ENCODE data around the gene ANKS3. TPM values are rescaled to one million over a fixed set of nuclear protein-coding genes. Genes with fewer than 3 reads are reported as not detected.
A peak's percentile ranks its signal among the peaks of the same experiment; 100 is the strongest.
"Not testable (repeated sequence)": the region's sequence is repeated elsewhere in the genome, so short reads cannot be mapped to it uniquely, and the experiment has no call there.

ANKS3 gene
- total and polyA plus RNA-seq, 4 donors, result 6.3 to 79.5 (median 29.2) TPM

- peaks cover 0 to 4% of the 10 kb centered on the region in 2 donors for H3K36me3 ChIP-seq (ENCODE audit: control insufficient read depth in 1 of 2, insufficient read depth in 2 of 2, low read length in 1 of 2)
- 90 to 93% methylated on average over 16 of the region's 16 CpGs for WGBS, 2 donors
- no peaks in the 10 kb centered on the region for H3K9me3 ChIP-seq (ENCODE audit: control insufficient read depth, low read length)
- H3K27ac ChIP-seq (ENCODE audit: low read depth in 1 of 2, low read length in 2 of 2), result no peak overlapping the region
- no peak overlapping the region for H3K4me3 ChIP-seq (ENCODE audit: low read length in 2 of 2)
- intact Hi-C loops (cut with DNase I), result no loop called here
- ATAC-seq (ENCODE audit: low FRiP score) (no peak), DNase-seq (no peak)
- H3K4me1 ChIP-seq (ENCODE audit: control insufficient read depth in 1 of 2, insufficient read depth in 2 of 2, low read length in 2 of 2), result no peaks in the 10 kb centered on the region
- H3K27me3 ChIP-seq (ENCODE audit: control insufficient read depth in 1 of 2, insufficient read depth in 2 of 2, low read length in 1 of 2), result no peaks in the 10 kb centered on the region
These were observed 14.8 kb upstream of the ANKS3 start for GRCh38 chr16:4748682-4749411.

GRCh38 chr16:4747906-4748681, 14.0 kb upstream of the ANKS3 start:
- H3K4me1 ChIP-seq (ENCODE audit: control insufficient read depth in 1 of 2, insufficient read depth in 2 of 2, low read length in 2 of 2), result no peaks in the 10 kb centered on the region
- intact Hi-C loops (cut with DNase I), result no loop called here
- H3K27me3 ChIP-seq (ENCODE audit: control insufficient read depth in 1 of 2, insufficient read depth in 2 of 2, low read length in 1 of 2), result no peaks in the 10 kb centered on the region
- H3K36me3 ChIP-seq (ENCODE audit: control insufficient read depth in 1 of 2, insufficient read depth in 2 of 2, low read length in 1 of 2), result peaks cover 0 to 4% of the 10 kb centered on the region in 2 donors
- 60 to 65% methylated on average over 14 of the region's 14 CpGs for WGBS, 2 donors
- ATAC-seq (ENCODE audit: low FRiP score) (no peak), DNase-seq (no peak)
- H3K9me3 ChIP-seq (ENCODE audit: control insufficient read depth, low read length), result no peaks in the 10 kb centered on the region
- H3K27ac ChIP-seq (ENCODE audit: low read depth in 1 of 2, low read length in 2 of 2), result no peak overlapping the region
- no peak overlapping the region for H3K4me3 ChIP-seq (ENCODE audit: low read length in 2 of 2)

- DNase-seq (peak in 1 of 2 donors; percentile 57), ATAC-seq (ENCODE audit: low FRiP score) (no peak)
- intact Hi-C loops (cut with DNase I), result no loop called here
- WGBS, 2 donors, result 27 to 30% methylated on average over 15 of the region's 15 CpGs
- Histone ChIP-seq H3K4me1 (ENCODE audit: control insufficient read depth in 1 of 2, insufficient read depth in 2 of 2, low read length in 2 of 2) (no peaks in the 10 kb centered on the region), H3K36me3 (ENCODE audit: control insufficient read depth in 1 of 2, insufficient read depth in 2 of 2, low read length in 1 of 2) (no peaks in the 10 kb centered on the region), H3K27me3 (ENCODE audit: control insufficient read depth in 1 of 2, insufficient read depth in 2 of 2, low read length in 1 of 2) (no peaks in the 10 kb centered on the region), H3K9me3 (ENCODE audit: control insufficient read depth, low read length) (no peaks in the 10 kb centered on the region), H3K4me3 (ENCODE audit: low read length in 2 of 2) (no peak overlapping the region), H3K27ac (ENCODE audit: low read depth in 1 of 2, low read length in 2 of 2) (no peak overlapping the region)
These were observed 13.0 kb upstream of the ANKS3 start for GRCh38 chr16:4746991-4747574.

- no peak overlapping the region for H3K27ac ChIP-seq (ENCODE audit: low read depth in 1 of 2, low read length in 2 of 2)
- no peaks in the 10 kb centered on the region for H3K36me3 ChIP-seq (ENCODE audit: control insufficient read depth in 1 of 2, insufficient read depth in 2 of 2, low read length in 1 of 2)
- no peaks in the 10 kb centered on the region for H3K9me3 ChIP-seq (ENCODE audit: control insufficient read depth, low read length)
- H3K4me1 ChIP-seq (ENCODE audit: control insufficient read depth in 1 of 2, insufficient read depth in 2 of 2, low read length in 2 of 2), result no peaks in the 10 kb centered on the region
- no peaks in the 10 kb centered on the region for H3K27me3 ChIP-seq (ENCODE audit: control insufficient read depth in 1 of 2, insufficient read depth in 2 of 2, low read length in 1 of 2)
- no peak for DNase-seq
- 77 to 80% methylated on average over 8 of the region's 8 CpGs for WGBS, 2 donors
- ATAC-seq (ENCODE audit: low FRiP score), result no peak
- no peak overlapping the region for H3K4me3 ChIP-seq (ENCODE audit: low read length in 2 of 2)
- intact Hi-C loops (cut with DNase I), result no loop called here
These were observed 12.1 kb upstream of the ANKS3 start for GRCh38 chr16:4746215-4746614.

- ATAC-seq (ENCODE audit: low FRiP score), result no peak
- DNase-seq, result no peak
- 78 to 89% methylated on average over 3 of the region's 3 CpGs for WGBS, 2 donors
- Histone ChIP-seq H3K4me3 (ENCODE audit: low read length in 2 of 2) (no peak overlapping the region), H3K36me3 (ENCODE audit: control insufficient read depth in 1 of 2, insufficient read depth in 2 of 2, low read length in 1 of 2) (no peaks in the 10 kb centered on the region), H3K27ac (ENCODE audit: low read depth in 1 of 2, low read length in 2 of 2) (no peak overlapping the region), H3K9me3 (ENCODE audit: control insufficient read depth, low read length) (no peaks in the 10 kb centered on the region), H3K4me1 (ENCODE audit: control insufficient read depth in 1 of 2, insufficient read depth in 2 of 2, low read length in 2 of 2) (no peaks in the 10 kb centered on the region), H3K27me3 (ENCODE audit: control insufficient read depth in 1 of 2, insufficient read depth in 2 of 2, low read length in 1 of 2) (no peaks in the 10 kb centered on the region)
- intact Hi-C loops (cut with DNase I), result no loop called here
These were observed 11.2 kb upstream of the ANKS3 start for GRCh38 chr16:4745274-4745569.

- Histone ChIP-seq H3K9me3 (ENCODE audit: control insufficient read depth, low read length) (no peaks in the 10 kb centered on the region), H3K4me1 (ENCODE audit: control insufficient read depth in 1 of 2, insufficient read depth in 2 of 2, low read length in 2 of 2) (no peaks in the 10 kb centered on the region), H3K36me3 (ENCODE audit: control insufficient read depth in 1 of 2, insufficient read depth in 2 of 2, low read length in 1 of 2) (no peaks in the 10 kb centered on the region), H3K4me3 (ENCODE audit: low read length in 2 of 2) (no peak overlapping the region), H3K27me3 (ENCODE audit: control insufficient read depth in 1 of 2, insufficient read depth in 2 of 2, low read length in 1 of 2) (no peaks in the 10 kb centered on the region), H3K27ac (ENCODE audit: low read depth in 1 of 2, low read length in 2 of 2) (no peak overlapping the region)
- WGBS, 2 donors, result 71 to 75% methylated on average over 13 of the region's 13 CpGs
- DNase-seq (no peak), ATAC-seq (ENCODE audit: low FRiP score) (no peak)
- intact Hi-C loops (cut with DNase I), result no loop called here
These were observed 10.6 kb upstream of the ANKS3 start for GRCh38 chr16:4744555-4745273.

- Histone ChIP-seq H3K4me1 (ENCODE audit: control insufficient read depth in 1 of 2, insufficient read depth in 2 of 2, low read length in 2 of 2) (no peaks in the 10 kb centered on the region), H3K9me3 (ENCODE audit: control insufficient read depth, low read length) (no peaks in the 10 kb centered on the region), H3K27ac (ENCODE audit: low read depth in 1 of 2, low read length in 2 of 2) (no peak overlapping the region), H3K36me3 (ENCODE audit: control insufficient read depth in 1 of 2, insufficient read depth in 2 of 2, low read length in 1 of 2) (no peaks in the 10 kb centered on the region), H3K27me3 (ENCODE audit: control insufficient read depth in 1 of 2, insufficient read depth in 2 of 2, low read length in 1 of 2) (no peaks in the 10 kb centered on the region), H3K4me3 (ENCODE audit: low read length in 2 of 2) (no peak overlapping the region)
- no peak for DNase-seq
- 50 to 52% methylated on average over 14 of the region's 14 CpGs for WGBS, 2 donors
- intact Hi-C loops (cut with DNase I), result no loop called here
- ATAC-seq (ENCODE audit: low FRiP score), result no peak
These were observed 9.3 kb upstream of the ANKS3 start for GRCh38 chr16:4743226-4743878.

- ATAC-seq (ENCODE audit: low FRiP score); H3K27me3 ChIP-seq (ENCODE audit: control insufficient read depth in 1 of 2, insufficient read depth in 2 of 2, low read length in 1 of 2); H3K27ac ChIP-seq (ENCODE audit: low read depth in 1 of 2, low read length in 2 of 2); H3K9me3 ChIP-seq (ENCODE audit: control insufficient read depth, low read length); H3K4me3 ChIP-seq (ENCODE audit: low read length in 2 of 2); H3K36me3 ChIP-seq (ENCODE audit: control insufficient read depth in 1 of 2, insufficient read depth in 2 of 2, low read length in 1 of 2); DNase-seq; H3K4me1 ChIP-seq (ENCODE audit: control insufficient read depth in 1 of 2, insufficient read depth in 2 of 2, low read length in 2 of 2); intact Hi-C loops (cut with DNase I): not testable (repeated sequence)
- WGBS, 2 donors, result 76 to 78% methylated on average over 5 of the region's 5 CpGs
These were observed 4.3 kb upstream of the ANKS3 start for GRCh38 chr16:4738370-4738769.
